Vagina (tissue), 2 donors: ENCODE measurements around the gene ITGA4. TPM values are rescaled to one million over a fixed set of nuclear protein-coding genes. Genes with fewer than 3 reads are reported as not detected.
"Not testable (repeated sequence)": the region's sequence is repeated elsewhere in the genome, so short reads cannot be mapped to it uniquely, and the experiment has no call there.

Source experiments
- DNase-seq, 2 donors: peaks; one replicate each; pipeline ENCODE4 v3.0.0-alpha.2; 2017; ENCODE audit errors: extremely low spot score in 2 of 2
- H3K27ac ChIP-seq: fragments of 200-600 bp; sonication (generic); one replicate; pipeline ENCODE4 v1.5.1; 2019
- H3K27me3 ChIP-seq: fragments of 200-600 bp; sonication (generic); one replicate; pipeline ENCODE4 v1.5.1; 2019
- H3K36me3 ChIP-seq, 2 donors: fragments of 200-600 bp; sonication (generic); one replicate each; pipeline ENCODE4 v1.5.1; 2017 to 2019
- H3K4me1 ChIP-seq: fragments of 200-600 bp; sonication (generic); one replicate; pipeline ENCODE4 v1.5.1; 2019
- H3K4me3 ChIP-seq, 2 donors: fragments of 200-600 bp; sonication (generic); 1 replicate in 1 of 2; 2 replicates in 1 of 2; pipeline ENCODE4 v1.5.1; 2016 to 2019
- H3K9me3 ChIP-seq: fragments of 200-600 bp; sonication (generic); one replicate; pipeline ENCODE4 v1.5.1; 2019
- CTCF ChIP-seq, 3 experiments: fragments of 450-650 bp in 2 of 3; fragments of 200-600 bp in 1 of 3; sonication (generic) in 1 of 3; IDR thresholded peaks; one replicate each; pipeline ENCODE4 v1.5.1; 2017 to 2019; ENCODE audit warnings: antibody characterized with exemption in 3 of 3, mild to moderate bottlenecking in 2 of 3, moderate library complexity in 2 of 3
- POLR2A ChIP-seq, 2 donors: fragments of 450-650 bp; IDR thresholded peaks; one replicate each; pipeline ENCODE4 v1.6.1; 2017; ENCODE audit warnings: antibody characterized with exemption in 2 of 2, mild to moderate bottlenecking in 2 of 2, moderate library complexity in 2 of 2
- POLR2AphosphoS5 ChIP-seq, 2 donors: sonication (generic); formaldehyde crosslinking; IDR thresholded peaks; one replicate each; pipeline ENCODE4 v1.9.0; 2017; ENCODE audit warnings: antibody characterized with exemption in 2 of 2, mild to moderate bottlenecking in 2 of 2, low read depth in 1 of 2; ENCODE audit not compliant: insufficient read depth in 1 of 2
- intact Hi-C: fragments of 100-400 bp; cut with DNase I; formaldehyde crosslinking; loops from one replicate; pipeline ENCODE4 v1.15.1; 2023
- total RNA-seq: library from RNA; depleted of rRNA; stranded (reverse); fragments of >200 nt; gene quantifications from one replicate; pipeline ENCODE4 v1.2.3, GENCODE V29; 2016

ITGA4 gene
- total RNA-seq, 1 donor from 2014 or later: 4.9 TPM

- Histone ChIP-seq H3K4me1 (no peaks in the 10 kb centered on the region), H3K27me3 (no peaks in the 10 kb centered on the region), H3K27ac (no peak overlapping the region), H3K4me3 (no peak overlapping the region), H3K36me3 (no peaks in the 10 kb centered on the region), H3K9me3 (no peaks in the 10 kb centered on the region)
- no peak for TF ChIP-seq POLR2AphosphoS5 (IDR thresholded peaks at IDR 0.05; ENCODE audit: insufficient read depth in 1 of 2, low read depth in 1 of 2)
- no peak for TF ChIP-seq POLR2A (IDR thresholded peaks at IDR 0.05)
- no peak for TF ChIP-seq CTCF (IDR thresholded peaks at IDR 0.05)
- intact Hi-C loops: no loop called here
- no peak for DNase-seq
These were observed 15.5 kb upstream of the ITGA4 start for GRCh38 chr2:181441670-181442069.

GRCh38 chr2:181444654-181445053 is 12.5 kb upstream of the ITGA4 start:
- TF ChIP-seq POLR2A (IDR thresholded peaks at IDR 0.05) (no peak), POLR2AphosphoS5 (IDR thresholded peaks at IDR 0.05; ENCODE audit: insufficient read depth in 1 of 2, low read depth in 1 of 2) (no peak), CTCF (IDR thresholded peaks at IDR 0.05) (no peak)
- DNase-seq: no peak
- Histone ChIP-seq H3K27ac (no peak overlapping the region), H3K9me3 (no peaks in the 10 kb centered on the region), H3K4me1 (no peaks in the 10 kb centered on the region), H3K36me3 (no peaks in the 10 kb centered on the region), H3K4me3 (no peak overlapping the region), H3K27me3 (no peaks in the 10 kb centered on the region)
- intact Hi-C loops: no loop called here

- no peaks in the 10 kb centered on the region for H3K36me3 ChIP-seq
These were observed 10.2 kb upstream of the ITGA4 start for GRCh38 chr2:181446985-181447384.

GRCh38 chr2:181449278-181449677 is 7.9 kb upstream of the ITGA4 start:
- H3K4me1 ChIP-seq, H3K4me3 ChIP-seq, H3K27me3 ChIP-seq, H3K36me3 ChIP-seq, H3K9me3 ChIP-seq, intact Hi-C loops, H3K27ac ChIP-seq, DNase-seq: not testable (repeated sequence)

More at GRCh38 chr2:181446985-181447384, 10.2 kb upstream of the ITGA4 start:
- Histone ChIP-seq H3K4me1 (no peaks in the 10 kb centered on the region), H3K4me3 (no peak overlapping the region), H3K9me3 (no peaks in the 10 kb centered on the region), H3K27me3 (no peaks in the 10 kb centered on the region), H3K27ac (no peak overlapping the region)
- intact Hi-C loops: no loop called here
- TF ChIP-seq POLR2A (IDR thresholded peaks at IDR 0.05): no peak
- no peak for TF ChIP-seq CTCF (IDR thresholded peaks at IDR 0.05)
- no peak for TF ChIP-seq POLR2AphosphoS5 (IDR thresholded peaks at IDR 0.05; ENCODE audit: insufficient read depth in 1 of 2, low read depth in 1 of 2)
- no peak for DNase-seq

GRCh38 chr2:181454686-181455450 is 2.3 kb upstream of the ITGA4 start:
- DNase-seq: no peak
- Histone ChIP-seq H3K27me3 (no peaks in the 10 kb centered on the region), H3K4me3 (no peak overlapping the region), H3K27ac (no peak overlapping the region), H3K4me1 (peaks cover 20% of the 10 kb centered on the region), H3K36me3 (no peaks in the 10 kb centered on the region), H3K9me3 (no peaks in the 10 kb centered on the region)
- intact Hi-C loops: no loop called here
- TF ChIP-seq CTCF (IDR thresholded peaks at IDR 0.05): no peak
- TF ChIP-seq POLR2A (IDR thresholded peaks at IDR 0.05): no peak
- no peak for TF ChIP-seq POLR2AphosphoS5 (IDR thresholded peaks at IDR 0.05; ENCODE audit: insufficient read depth in 1 of 2, low read depth in 1 of 2)
